K562 (cell line): ENCODE results near the gene SRRD. TPM values are rescaled to one million over a fixed set of nuclear protein-coding genes. Genes with fewer than 3 reads are reported as not detected.

Source experiments
- ATAC-seq: fragments of 200-7000 bp; cut with Tn5 transposase; 3 replicates; pipeline ENCODE4 v1.9.1; 2020; ENCODE audit warnings: moderate library complexity
- BruUV-seq: library from RNA; stranded (reverse); fragments of 400-500 nt; replicated peaks from 2 replicates; lab custom pipeline; 2021; lab: Mats Ljungman, UMichigan
- CTCF ChIA-PET: fragments of 300-600 bp; formaldehyde crosslinking; extraction: SDS; loops from one replicate; lab custom pipeline; 2021; ENCODE audit warnings: low intra/inter-chr PET ratio; lab: Yijun Ruan, JAX
- POLR2A ChIA-PET: fragments of 300-600, 350-650 bp; sonication (Branson Sonifier 250); formaldehyde crosslinking; extraction: SDS; loops from one replicate; lab custom pipeline; 2021; ENCODE audit warnings: antibody characterized with exemption, inconsistent platforms; lab: Yijun Ruan, JAX
- DNase-seq, 4 experiments: peaks; one replicate each; pipeline versions ENCODE4 v3.0.0 to v3.0.0-alpha.2; 2011 to 2018; ENCODE audit warnings: low spot score in 3 of 4, mixed read lengths in 3 of 4; ENCODE audit errors: extremely low read depth in 1 of 4
- FAIRE-seq: peaks from 2 replicates; lab custom pipeline; 2011; peaks lifted over from hg19 to GRCh38; lab: Jason Lieb, UNC
- H2AFZ ChIP-seq: 2 replicates; pipeline ENCODE4 v1.6.0; 2011; ENCODE audit warnings: low read depth, low read length, control low read depth, inconsistent platforms
- H3K27ac ChIP-seq: fragments of 200-600 bp; 3 replicates; pipeline ENCODE4 v1.8.0; 2011; ENCODE audit warnings: low read depth, mild to moderate bottlenecking, control low read depth, inconsistent platforms, low read length, moderate library complexity, mixed read lengths; ENCODE audit errors: extremely low read depth
- H3K27me3 ChIP-seq, 2 experiments: fragments of 300-600 bp in 1 of 2; 2 replicates in 1 of 2; 3 replicates in 1 of 2; pipeline versions ENCODE4 v1.6.0 to v1.8.0; 2011; ENCODE audit warnings: inconsistent platforms in 2 of 2, low read length in 2 of 2, mild to moderate bottlenecking in 1 of 2, mixed read lengths in 1 of 2, moderate library complexity in 1 of 2; ENCODE audit not compliant: control insufficient read depth in 2 of 2, insufficient read depth in 2 of 2
- H3K36me3 ChIP-seq: fragments of 300-600 bp; 3 replicates; pipeline ENCODE4 v1.8.0; 2011; ENCODE audit warnings: mild to moderate bottlenecking, low read length, inconsistent platforms; ENCODE audit not compliant: control insufficient read depth, insufficient read depth
- H3K4me1 ChIP-seq, 2 experiments: fragments of 200-600 bp in 1 of 2; replicated peaks in 1 of 2; 2 replicates in 1 of 2; 3 replicates in 1 of 2; pipeline versions ENCODE4 v1.5.1 to v1.8.0; 2011; ENCODE audit warnings: inconsistent platforms in 2 of 2, low read length in 2 of 2, mild to moderate bottlenecking in 1 of 2, mixed read lengths in 1 of 2, moderate library complexity in 1 of 2; ENCODE audit not compliant: control insufficient read depth in 2 of 2, insufficient read depth in 2 of 2
- H3K4me2 ChIP-seq: 2 replicates; pipeline ENCODE4 v1.6.1; 2011; ENCODE audit warnings: low read length, control low read depth, inconsistent platforms, mixed read lengths; ENCODE audit not compliant: insufficient read depth
- H3K4me3 ChIP-seq: fragments of 200-600 bp; sonication (generic), shearing (Covaris generic); 2 replicates; pipeline ENCODE4 v1.5.1; 2016; ENCODE audit warnings: control low read depth, inconsistent platforms
- H3K79me2 ChIP-seq: fragments of 200-600 bp; 3 replicates; pipeline ENCODE4 v1.8.0; 2011; ENCODE audit warnings: low read length, inconsistent platforms; ENCODE audit not compliant: control insufficient read depth, insufficient read depth
- H3K9ac ChIP-seq, 2 experiments: 2 replicates each; pipeline versions ENCODE4 v1.6.0 to v1.6.1; 2011; ENCODE audit warnings: low read depth in 2 of 2, low read length in 2 of 2, control low read depth in 1 of 2, inconsistent platforms in 1 of 2, mild to moderate bottlenecking in 1 of 2, mixed read lengths in 1 of 2; ENCODE audit not compliant: insufficient read depth in 1 of 2
- H3K9me1 ChIP-seq: one replicate; pipeline ENCODE4 v1.6.0; 2011; ENCODE audit warnings: inconsistent platforms, mild to moderate bottlenecking, low read length, moderate library complexity; ENCODE audit not compliant: control insufficient read depth, insufficient read depth
- H3K9me3 ChIP-seq: replicated peaks from 2 replicates; pipeline ENCODE4 v1.5.1; 2011; ENCODE audit warnings: low read depth, low read length, inconsistent platforms; ENCODE audit not compliant: control insufficient read depth, insufficient read depth
- H4K20me1 ChIP-seq: replicated peaks from 2 replicates; pipeline ENCODE4 v1.6.1; 2011; ENCODE audit warnings: low read length, inconsistent platforms, mixed read lengths; ENCODE audit not compliant: control insufficient read depth, insufficient read depth
- BRD9 ChIP-seq: fragments of 450-650 bp; IDR thresholded peaks from 2 replicates; pipeline ENCODE4 v1.6.1; 2018; ENCODE audit warnings: low read depth; ENCODE audit not compliant: partially characterized antibody
- CREB1 ChIP-seq, 2 experiments: sonication (generic) in 1 of 2; formaldehyde crosslinking in 1 of 2; IDR thresholded peaks; 2 replicates each; pipeline versions ENCODE4 v1.6.1 to v1.8.0; 2012 to 2022; ENCODE audit warnings: inconsistent platforms in 1 of 2, mild to moderate bottlenecking in 1 of 2, missing genetic modification reagents in 1 of 2, moderate library complexity in 1 of 2
- CREB3L1 ChIP-seq: fragments of 450-650 bp; IDR thresholded peaks from 2 replicates; pipeline ENCODE4 v1.6.1; 2014; ENCODE audit warnings: low read depth, mild to moderate bottlenecking, moderate library complexity, borderline replicate concordance
- EHMT2 ChIP-seq: fragments of 450-650 bp; IDR thresholded peaks from 2 replicates; pipeline ENCODE4 v1.6.1; 2018; ENCODE audit warnings: antibody characterized with exemption
- MIER1 ChIP-seq: fragments of 450-650 bp; IDR thresholded peaks from 2 replicates; pipeline ENCODE4 v1.6.1; 2016; ENCODE audit warnings: antibody characterized with exemption, mild to moderate bottlenecking, low read depth
- RFX5 ChIP-seq: IDR thresholded peaks from 2 replicates; pipeline ENCODE4 v1.6.1; 2011; ENCODE audit warnings: low read depth, mild to moderate bottlenecking, improper control_type of control experiment, low read length
- RUNX1 ChIP-seq: sonication (generic); IDR thresholded peaks from 2 replicates; pipeline ENCODE4 v1.6.1; 2016; ENCODE audit warnings: antibody characterized with exemption, low read depth
- UBTF ChIP-seq, 2 experiments: IDR thresholded peaks; 2 replicates each; pipeline ENCODE4 v1.6.1; 2012; ENCODE audit warnings: improper control_type of control experiment in 2 of 2, low read depth in 2 of 2, low read length in 2 of 2, borderline replicate concordance in 1 of 2
- ZFPM2 ChIP-seq: fragments of 250-450 bp; sonication (Bioruptor Pico); IDR thresholded peaks from 2 replicates; pipeline ENCODE4 v1.5.1; 2022; ENCODE audit warnings: mild to moderate bottlenecking
- ZNF124 ChIP-seq: sonication (generic); formaldehyde crosslinking; IDR thresholded peaks from 2 replicates; pipeline ENCODE4 v1.8.1; 2022; ENCODE audit warnings: missing genetic modification reagents
- ZNF347 ChIP-seq: fragments of 450-650 bp; formaldehyde crosslinking; IDR thresholded peaks from 2 replicates; pipeline ENCODE4 v1.4.0; 2020; ENCODE audit warnings: low read depth, mild to moderate bottlenecking, moderate library complexity
- WGBS: fragments of 100-300 bp; shearing (Covaris generic); methylation state at CpG from one replicate; pipeline ENCODE4 v1.1.6; 2016; ENCODE audit warnings: low coverage, mixed read lengths; ENCODE audit not compliant: insufficient coverage; ENCODE audit errors: missing lambda C conversion rate; 5-methylcytosine and 5-hydroxymethylcytosine counted together
- in situ Hi-C: fragments of 300-500 bp; cut with MboI; formaldehyde crosslinking; loops from 4 replicates; pipeline ENCODE4 v1.15.0; 2018; ENCODE audit warnings: inconsistent platforms, mixed read lengths
- intact Hi-C: fragments of 100-400 bp; cut with micrococcal nuclease; formaldehyde crosslinking; loops from 2 replicates; pipeline ENCODE4 v1.14.2; 2022
- polyA plus RNA-seq, 8 experiments: library from polyadenylated mRNA; depleted of rRNA in 4 of 8; stranded (reverse) in 5 of 8; unstranded in 3 of 8; fragments of >200 nt; fragmentation: Nextera tagmentation in 2 of 8; fragmentation: Illumina TruSeq in 1 of 8; extraction: Ambion mirVana in 2 of 8; extraction: Trizol in 1 of 8; gene quantifications; 2 replicates each; pipeline versions ENCODE4 v1.2.1 to v1.2.3, GENCODE V29; 2011 to 2014; ENCODE audit warnings: inconsistent platforms in 1 of 8, missing spikeins in 1 of 8
- total RNA-seq, 7 experiments: library from RNA; depleted of rRNA in 6 of 7; stranded (reverse); fragments of >200 nt in 6 of 7; fragmentation: Illumina TruSeq in 2 of 7; extraction: Trizol in 2 of 7; gene quantifications; 2 replicates each; pipeline versions ENCODE4 v1.2.1 to v1.2.3, GENCODE V29; 2011 to 2021; ENCODE audit warnings: low replicate concordance in 1 of 7
- TF ChIP-seq, protein P1 (sequence below): fragments of 250-450 bp; sonication (Bioruptor Pico); IDR thresholded peaks from 2 replicates; pipeline ENCODE4 v1.4.0; 2020

Gene SRRD
- total and polyA plus RNA-seq, 9 of the 15 experiments (the other 6 are each of a cell fraction or from before 2014, with no cell fraction given): 4.9 to 59.4 (median 34.4) TPM

DNA sequence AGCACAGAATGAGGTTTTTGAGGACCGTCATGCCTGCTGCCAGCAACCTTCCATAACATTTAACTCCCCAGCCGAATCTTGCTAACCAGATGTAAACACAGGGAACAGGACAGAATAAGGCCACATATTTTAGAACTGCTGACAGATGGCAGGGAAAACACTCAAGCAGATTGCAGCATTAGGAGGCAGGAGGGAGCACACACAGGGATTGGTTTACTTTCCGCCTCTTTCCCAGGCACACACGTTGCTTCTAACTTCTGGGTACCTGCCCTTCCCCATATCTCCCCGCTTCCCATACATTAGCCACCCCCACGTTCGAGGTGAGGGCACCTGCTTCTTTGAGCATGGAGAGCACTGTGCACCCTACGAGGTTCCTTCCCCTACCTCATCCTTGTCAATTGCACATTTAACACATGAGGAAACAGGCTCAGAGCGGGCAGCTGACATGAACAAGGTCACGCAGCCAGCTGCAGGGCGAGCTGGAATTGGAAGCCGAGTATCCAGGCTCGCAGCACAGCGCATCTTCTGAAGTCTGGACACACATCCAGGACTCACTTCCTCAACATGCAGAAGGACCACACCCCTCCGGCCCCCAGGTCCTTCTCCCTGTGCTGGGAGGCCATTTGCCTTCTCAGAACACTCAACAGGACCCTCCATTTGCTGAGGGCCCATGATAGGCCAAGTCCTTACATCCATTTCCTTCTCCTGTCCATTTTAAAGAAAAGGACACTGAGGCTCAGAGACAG lies 35.9 kb upstream of the SRRD start:
- ATAC-seq (no peak), DNase-seq (no peak), FAIRE-seq (no peak)
- POLR2A ChIA-PET: interaction anchor here (1.0 to 1.5 kb wide), 2 partner anchors 17 to 34 kb away, joined by 4 to 5 read pairs; no protein-coding TSS in a partner anchor
- Histone ChIP-seq H3K4me3 (no peak overlapping the region), H3K4me1 (peaks cover 0 to 3% of the 10 kb centered on the region in 2 experiments; a peak in 3 of 5 replicates), H3K9ac (no peak overlapping the region; a peak in 2 of 4 replicates), H3K4me2 (no peak overlapping the region), H3K27me3 (no peaks in the 10 kb centered on the region), H4K20me1 (no peaks in the 10 kb centered on the region), H3K36me3 (peaks cover 17% of the 10 kb centered on the region; the same call in 1 of the 3 replicates), H3K9me1 (no peaks in the 10 kb centered on the region), H3K79me2 (no peaks in the 10 kb centered on the region), H3K9me3 (no peaks in the 10 kb centered on the region), H3K27ac (no peak overlapping the region), H2AFZ (no peak overlapping the region)
- intact Hi-C loops: no loop called here
- CTCF ChIA-PET: no interaction called here
- 47% methylated on average over 11 of the region's 15 CpGs for WGBS
- BruUV-seq: no TSS peak
- in situ Hi-C loops: no loop called here
- TF ChIP-seq RFX5 (no peak), BRD9 (no peak), EHMT2 (no peak), CREB3L1 (no peak), RUNX1 (no peak), CREB1 (IDR thresholded peaks at IDR 0.05) (no peak), CREB1 (CRISPR knock-in tag; IDR thresholded peaks at IDR 0.05) (no peak), ZNF124 (CRISPR knock-in tag) (no peak), UBTF (IDR thresholded peaks at IDR 0.05; ENCODE audit: borderline replicate concordance in 1 of 2, low read depth in 2 of 2, low read length in 2 of 2) (no peak), ZNF347 (CRISPR knock-in tag) (no peak), ZFPM2 (CRISPR knock-in tag) (no peak), MIER1 (no peak)
- TF ChIP-seq, protein P1, sequence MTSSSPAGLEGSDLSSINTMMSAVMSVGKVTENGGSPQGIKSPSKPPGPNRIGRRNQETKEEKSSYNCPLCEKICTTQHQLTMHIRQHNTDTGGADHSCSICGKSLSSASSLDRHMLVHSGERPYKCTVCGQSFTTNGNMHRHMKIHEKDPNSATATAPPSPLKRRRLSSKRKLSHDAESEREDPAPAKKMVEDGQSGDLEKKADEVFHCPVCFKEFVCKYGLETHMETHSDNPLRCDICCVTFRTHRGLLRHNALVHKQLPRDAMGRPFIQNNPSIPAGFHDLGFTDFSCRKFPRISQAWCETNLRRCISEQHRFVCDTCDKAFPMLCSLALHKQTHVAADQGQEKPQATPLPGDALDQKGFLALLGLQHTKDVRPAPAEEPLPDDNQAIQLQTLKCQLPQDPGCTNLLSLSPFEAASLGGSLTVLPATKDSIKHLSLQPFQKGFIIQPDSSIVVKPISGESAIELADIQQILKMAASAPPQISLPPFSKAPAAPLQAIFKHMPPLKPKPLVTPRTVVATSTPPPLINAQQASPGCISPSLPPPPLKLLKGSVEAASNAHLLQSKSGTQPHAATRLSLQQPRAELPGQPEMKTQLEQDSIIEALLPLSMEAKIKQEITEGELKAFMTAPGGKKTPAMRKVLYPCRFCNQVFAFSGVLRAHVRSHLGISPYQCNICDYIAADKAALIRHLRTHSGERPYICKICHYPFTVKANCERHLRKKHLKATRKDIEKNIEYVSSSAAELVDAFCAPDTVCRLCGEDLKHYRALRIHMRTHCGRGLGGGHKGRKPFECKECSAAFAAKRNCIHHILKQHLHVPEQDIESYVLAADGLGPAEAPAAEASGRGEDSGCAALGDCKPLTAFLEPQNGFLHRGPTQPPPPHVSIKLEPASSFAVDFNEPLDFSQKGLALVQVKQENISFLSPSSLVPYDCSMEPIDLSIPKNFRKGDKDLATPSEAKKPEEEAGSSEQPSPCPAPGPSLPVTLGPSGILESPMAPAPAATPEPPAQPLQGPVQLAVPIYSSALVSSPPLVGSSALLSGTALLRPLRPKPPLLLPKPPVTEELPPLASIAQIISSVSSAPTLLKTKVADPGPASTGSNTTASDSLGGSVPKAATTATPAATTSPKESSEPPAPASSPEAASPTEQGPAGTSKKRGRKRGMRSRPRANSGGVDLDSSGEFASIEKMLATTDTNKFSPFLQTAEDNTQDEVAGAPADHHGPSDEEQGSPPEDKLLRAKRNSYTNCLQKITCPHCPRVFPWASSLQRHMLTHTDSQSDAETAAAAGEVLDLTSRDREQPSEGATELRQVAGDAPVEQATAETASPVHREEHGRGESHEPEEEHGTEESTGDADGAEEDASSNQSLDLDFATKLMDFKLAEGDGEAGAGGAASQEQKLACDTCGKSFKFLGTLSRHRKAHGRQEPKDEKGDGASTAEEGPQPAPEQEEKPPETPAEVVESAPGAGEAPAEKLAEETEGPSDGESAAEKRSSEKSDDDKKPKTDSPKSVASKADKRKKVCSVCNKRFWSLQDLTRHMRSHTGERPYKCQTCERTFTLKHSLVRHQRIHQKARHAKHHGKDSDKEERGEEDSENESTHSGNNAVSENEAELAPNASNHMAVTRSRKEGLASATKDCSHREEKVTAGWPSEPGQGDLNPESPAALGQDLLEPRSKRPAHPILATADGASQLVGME (CRISPR knock-in tag): no peak
